Femur (tissue), 1 donor: ENCODE data around the gene CLDN6.
"Not testable (repeated sequence)": the region's sequence is repeated elsewhere in the genome, so short reads cannot be mapped to it uniquely, and the experiment has no call there.

Experiments used
- DNase-seq: peaks from one replicate; pipeline ENCODE4 v3.0.0-alpha.2; 2017

The CLDN6 gene, protein sequence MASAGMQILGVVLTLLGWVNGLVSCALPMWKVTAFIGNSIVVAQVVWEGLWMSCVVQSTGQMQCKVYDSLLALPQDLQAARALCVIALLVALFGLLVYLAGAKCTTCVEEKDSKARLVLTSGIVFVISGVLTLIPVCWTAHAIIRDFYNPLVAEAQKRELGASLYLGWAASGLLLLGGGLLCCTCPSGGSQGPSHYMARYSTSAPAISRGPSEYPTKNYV

DNA sequence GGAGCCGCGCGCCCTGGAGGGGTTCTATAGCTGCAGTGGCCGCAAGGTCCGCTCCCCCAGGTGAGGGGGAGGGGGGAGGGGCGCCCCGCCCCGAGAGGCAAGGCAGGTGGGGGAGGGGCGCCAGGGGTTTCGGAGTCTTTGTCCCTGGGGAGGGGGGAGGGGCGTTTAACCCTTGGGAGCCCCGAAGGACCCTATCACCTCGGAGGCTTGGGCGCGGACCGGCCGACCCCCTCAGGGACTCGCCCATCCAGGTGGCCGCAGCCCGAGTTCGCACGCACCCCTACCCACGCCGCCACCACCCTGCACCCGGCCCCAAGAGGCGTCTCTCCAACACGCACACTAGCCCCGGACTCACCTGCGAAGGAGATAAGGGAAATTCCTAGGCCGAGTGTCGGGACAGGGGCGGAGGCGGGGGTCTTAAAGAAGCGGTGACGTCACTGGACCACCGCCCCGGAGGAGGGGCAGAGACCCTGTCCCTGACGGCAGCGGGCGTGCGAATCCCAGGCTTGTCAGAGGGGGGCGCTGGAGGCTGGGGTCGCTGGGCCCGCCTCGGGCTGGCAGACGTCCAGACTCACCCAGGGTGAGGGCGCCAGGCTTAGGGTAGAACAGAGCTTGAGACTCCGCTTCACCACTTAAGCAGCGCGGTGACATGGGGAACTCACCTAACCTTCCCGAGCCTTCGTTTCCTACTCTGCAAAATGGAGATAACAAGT, at the start of gene CLDN6:
TSS of gene CLDN6 (minus strand) at position 390 of the 713 bp plus-strand sequence. CDS start 2,162 bp downstream, outside the sequence.
- no peak for DNase-seq

DNA sequence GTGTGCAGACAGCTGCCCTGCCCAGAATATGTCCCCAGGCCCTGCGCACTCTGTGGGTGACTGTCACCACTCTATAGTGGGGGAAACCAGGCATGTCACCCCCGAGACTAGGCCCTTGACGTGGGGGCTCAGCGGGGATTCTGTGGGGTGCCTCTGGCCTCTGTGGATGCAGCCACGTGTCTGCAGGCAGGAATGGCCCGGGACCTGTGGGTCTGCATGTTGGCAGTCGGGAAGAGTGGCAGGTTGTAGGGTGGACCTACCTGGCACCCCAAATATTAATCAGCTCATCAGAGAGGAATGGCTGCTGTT, 48.4 kb upstream of the CLDN6 start:
- no peak for DNase-seq

DNA sequence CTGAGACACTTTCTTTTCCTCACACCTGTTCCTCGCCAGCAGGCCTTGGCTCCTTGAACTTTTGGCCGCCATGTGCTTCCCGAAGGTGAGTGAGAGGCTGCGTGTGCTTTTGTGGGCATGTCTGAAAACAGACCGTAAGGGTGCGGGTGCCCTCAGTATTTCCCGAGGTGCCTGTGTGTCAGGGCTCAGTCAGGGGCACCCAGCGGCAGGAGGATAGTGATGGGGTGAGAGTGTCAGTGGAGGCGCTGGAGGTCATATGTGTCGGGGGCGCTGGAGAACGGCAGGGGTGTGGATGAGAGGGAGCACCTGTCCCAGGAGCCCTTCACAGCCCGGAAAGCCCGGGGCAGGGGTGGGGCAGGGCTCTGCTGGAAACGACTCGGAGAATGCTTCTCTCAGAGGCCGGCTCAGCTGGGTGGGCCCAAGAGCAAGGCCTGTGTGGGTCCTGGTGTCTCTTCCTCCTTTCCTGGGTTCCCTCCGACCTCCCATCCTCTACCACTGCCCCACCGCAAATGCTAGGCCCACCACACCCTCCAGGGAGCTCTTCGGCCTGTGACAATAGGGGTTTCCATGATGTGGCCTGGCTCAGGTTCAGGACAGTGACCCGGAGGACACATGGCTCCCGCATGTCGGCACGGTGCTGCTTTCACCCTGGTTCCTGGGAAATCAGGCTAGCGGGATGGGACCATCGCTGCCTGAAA, 47.9 kb upstream of the CLDN6 start:
- DNase-seq, result no peak

DNA sequence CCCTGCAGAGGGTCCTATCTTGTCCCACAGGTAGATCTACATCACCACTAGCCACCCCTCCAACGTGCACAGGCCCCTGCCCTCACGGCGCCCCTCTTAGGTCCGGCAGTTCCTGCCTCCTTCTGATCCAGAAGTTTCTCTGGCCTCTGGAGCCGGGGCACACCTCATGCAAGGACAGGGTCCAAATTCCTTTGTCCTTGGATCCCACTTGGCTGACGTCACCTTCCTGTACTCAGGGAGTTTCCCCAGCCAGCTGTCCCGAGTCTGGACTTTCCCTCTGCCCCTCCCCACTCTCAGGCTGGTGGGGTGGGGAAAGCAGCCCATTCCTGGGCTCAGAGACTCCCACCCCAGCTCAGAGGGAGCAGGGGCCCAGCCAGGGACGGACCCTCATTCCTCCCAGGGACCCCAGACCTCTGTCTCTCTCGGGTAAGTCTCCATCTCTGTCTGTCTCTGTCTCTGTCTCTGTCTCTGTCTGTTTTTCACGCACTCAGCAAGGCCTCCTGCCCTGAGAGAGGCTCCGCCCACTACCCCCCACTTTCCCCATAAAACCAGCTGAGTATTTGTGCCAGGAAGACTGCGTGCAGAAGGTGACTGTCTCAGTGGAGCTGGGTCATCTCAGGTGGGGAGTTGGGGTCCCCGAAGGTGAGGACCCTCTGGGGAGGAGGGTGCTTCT, 47.2 kb upstream of the CLDN6 start, which contains the start of gene IL32:
TSS of gene IL32 (plus strand) at position 572 of the 673 bp plus-strand sequence. CDS start 172 bp downstream, outside the sequence.
- DNase-seq, result peak; percentile 87

DNA sequence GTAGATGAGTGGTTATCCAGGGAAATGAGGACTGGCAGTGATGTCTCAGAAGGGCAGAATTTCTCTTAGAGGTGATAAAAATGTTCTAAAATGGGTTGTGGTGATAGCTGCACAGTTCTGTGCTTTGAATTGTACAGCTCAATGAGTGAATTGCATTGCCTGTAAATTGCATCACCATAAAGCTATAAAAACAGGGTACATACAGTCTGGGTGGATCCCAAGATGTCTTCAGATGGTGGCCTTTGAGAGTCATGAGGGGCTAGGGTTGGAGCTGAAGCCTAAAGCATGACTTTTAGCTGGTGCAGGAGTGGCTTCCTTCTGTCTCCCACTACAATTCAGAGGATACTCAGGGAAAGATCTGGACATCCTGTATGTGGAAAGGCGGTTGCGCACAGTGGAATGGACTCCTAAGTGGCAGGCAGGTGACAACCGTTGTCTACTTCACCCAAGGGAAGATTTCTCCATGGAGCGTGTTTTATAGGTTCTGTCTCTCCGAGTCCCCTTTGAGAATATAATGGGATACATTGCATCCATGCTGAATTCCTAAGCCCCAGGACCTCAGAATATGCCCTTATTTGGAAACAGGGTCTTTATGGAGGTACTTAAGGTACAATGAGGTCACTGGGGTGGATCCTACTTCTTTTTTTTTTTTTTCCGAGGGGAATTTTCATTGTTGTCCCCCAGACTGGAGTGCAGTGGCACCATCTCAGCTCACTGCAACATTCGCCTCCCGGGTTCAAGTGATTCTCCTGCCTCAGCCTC, 45.8 kb upstream of the CLDN6 start:
- DNase-seq, result no peak

DNA sequence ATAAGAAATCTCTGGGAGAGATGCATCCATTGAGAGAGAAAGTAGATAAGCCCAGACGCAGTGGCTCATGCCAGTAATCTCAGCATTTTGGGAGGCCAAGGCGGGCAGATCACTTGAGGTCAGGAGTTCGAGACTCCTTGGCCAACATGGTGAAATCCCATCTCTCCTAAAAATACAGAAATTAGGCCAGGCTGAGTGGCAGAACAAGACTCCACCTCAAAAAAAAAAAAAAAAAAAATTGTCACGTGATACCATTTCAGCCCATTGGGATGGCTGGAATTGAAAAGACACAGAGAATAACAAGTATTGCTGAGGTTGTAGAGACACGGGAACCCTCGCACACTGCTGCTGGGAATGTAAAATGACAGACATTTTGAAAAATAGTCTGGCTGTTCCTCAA, 44.6 kb upstream of the CLDN6 start:
- DNase-seq, result no peak

DNA sequence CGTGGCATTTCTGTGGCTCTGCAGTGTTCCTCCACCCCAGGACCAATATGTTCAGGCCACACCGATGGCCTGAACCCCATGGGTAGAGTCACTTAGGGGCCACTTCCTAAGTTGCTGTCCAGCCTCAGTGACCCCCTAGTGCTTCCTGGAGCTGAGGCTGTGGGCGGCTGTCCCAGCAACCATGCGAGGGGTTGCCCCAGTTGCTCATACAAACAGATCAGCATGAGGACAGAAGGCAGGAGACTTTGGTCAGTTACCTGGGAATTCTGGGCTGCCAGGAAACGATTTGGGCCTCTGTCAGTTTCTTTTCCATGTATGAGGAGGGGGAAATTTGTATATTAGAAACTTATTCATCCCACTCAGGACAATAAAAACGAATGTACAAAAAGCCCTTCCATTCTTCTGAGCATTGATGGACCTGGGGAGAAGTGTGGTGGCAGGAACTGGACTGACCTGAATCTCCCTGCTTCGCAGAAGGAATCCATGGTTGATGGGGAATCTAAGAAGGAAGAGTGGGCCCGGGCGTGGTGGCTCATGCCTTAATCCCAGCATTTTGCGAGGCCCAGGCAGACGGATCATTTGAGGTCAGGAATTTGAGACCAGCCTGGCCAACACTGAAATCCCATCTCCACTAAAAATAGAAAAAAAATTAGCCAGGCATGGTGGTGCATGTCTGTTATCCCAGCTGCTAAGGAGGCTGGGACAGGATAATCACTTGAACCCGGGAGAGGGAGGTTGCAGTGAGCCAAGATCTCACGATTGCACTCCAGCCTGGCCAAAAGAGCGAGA, 42.5 kb upstream of the CLDN6 start:
- DNase-seq, result no peak

DNA sequence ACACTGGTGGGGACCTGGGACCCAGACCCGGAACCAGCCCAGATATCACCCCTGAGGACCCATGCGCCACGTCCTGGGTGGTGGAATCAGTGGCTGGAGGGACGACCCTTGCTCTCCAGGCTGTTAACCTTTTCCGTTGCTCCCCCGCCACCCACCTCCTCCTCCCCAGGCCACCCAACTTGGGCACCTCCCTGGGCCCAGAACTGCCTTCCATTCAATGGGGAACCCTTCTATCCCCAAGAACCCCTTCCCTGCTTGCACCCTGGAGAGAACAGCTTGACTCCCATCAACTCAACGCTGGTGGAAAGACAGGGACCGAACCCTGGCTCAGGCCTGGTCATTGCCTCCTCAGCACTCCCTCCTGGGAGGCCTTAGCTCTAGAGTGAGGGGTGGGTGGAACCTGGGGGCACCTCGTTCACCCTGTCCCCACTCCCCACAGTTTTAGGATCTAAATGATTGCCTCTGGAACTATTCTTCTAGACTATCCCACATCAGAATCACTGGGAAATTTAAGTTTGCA, 41.8 kb upstream of the CLDN6 start:
- no peak for DNase-seq

DNA sequence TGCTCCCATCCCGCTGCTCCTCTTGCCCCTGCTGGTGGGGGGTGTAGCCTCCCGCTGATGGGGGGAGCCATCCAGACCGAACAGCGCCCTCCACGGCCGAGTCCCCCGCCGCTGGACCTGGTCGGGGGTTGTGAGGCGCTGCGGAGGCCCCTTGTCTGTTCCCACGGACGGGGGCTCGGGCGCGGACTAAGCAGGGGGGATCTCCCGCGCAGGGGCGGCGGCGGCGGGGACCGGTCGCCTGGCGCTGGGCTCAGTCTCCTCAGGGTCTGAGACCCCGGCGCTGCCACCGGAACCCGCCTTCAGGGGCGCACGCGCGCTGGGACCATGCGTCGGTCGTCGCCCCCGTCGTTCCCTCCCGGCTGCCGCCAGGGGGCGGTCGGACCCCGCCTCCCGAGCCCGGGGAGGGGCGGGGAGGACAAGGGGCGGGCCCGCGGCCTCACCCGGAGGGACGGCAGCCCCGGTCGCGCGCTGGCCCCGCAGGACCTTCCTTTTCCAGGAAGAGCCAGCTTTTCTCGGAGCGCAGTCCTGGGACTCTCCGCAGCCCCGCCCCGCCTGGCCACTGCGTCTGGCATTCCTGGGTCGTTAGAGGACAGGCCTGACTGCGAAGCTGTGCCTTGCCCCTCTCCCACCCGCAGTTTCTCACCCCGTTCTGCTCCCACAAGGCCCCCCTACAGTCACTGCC, 41.2 kb upstream of the CLDN6 start:
- DNase-seq, result peak; percentile 92

DNA sequence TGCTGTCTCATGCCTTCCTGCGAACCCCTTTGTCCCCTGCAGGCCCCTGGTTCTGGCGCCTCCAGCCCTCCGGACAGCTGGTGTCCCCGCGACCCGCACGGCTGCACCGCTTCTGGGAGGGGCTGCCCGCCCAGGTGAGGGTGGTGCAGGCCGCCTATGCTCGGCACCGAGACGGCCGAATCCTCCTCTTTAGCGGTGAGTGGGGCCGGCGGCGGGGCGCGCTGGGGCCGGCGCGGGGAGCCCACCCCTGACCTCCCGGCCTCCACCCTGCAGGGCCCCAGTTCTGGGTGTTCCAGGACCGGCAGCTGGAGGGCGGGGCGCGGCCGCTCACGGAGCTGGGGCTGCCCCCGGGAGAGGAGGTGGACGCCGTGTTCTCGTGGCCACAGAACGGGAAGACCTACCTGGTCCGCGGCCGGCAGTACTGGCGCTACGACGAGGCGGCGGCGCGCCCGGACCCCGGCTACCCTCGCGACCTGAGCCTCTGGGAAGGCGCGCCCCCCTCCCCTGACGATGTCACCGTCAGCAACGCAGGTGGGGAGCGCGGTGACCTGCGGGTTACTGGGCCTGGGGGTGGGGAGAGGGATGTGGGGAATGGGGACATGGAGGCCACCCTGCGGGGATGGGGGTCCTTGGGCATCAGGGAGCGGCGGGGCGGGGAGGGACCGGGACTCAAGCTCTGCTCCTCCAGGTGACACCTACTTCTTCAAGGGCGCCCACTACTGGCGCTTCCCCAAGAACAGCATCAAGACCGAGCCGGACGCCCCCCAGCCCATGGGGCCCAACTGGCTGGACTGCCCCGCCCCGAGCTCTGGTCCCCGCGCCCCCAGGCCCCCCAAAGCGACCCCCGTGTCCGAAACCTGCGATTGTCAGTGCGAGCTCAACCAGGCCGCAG, 40.4 kb upstream of the CLDN6 start:
- DNase-seq, result no peak

DNA sequence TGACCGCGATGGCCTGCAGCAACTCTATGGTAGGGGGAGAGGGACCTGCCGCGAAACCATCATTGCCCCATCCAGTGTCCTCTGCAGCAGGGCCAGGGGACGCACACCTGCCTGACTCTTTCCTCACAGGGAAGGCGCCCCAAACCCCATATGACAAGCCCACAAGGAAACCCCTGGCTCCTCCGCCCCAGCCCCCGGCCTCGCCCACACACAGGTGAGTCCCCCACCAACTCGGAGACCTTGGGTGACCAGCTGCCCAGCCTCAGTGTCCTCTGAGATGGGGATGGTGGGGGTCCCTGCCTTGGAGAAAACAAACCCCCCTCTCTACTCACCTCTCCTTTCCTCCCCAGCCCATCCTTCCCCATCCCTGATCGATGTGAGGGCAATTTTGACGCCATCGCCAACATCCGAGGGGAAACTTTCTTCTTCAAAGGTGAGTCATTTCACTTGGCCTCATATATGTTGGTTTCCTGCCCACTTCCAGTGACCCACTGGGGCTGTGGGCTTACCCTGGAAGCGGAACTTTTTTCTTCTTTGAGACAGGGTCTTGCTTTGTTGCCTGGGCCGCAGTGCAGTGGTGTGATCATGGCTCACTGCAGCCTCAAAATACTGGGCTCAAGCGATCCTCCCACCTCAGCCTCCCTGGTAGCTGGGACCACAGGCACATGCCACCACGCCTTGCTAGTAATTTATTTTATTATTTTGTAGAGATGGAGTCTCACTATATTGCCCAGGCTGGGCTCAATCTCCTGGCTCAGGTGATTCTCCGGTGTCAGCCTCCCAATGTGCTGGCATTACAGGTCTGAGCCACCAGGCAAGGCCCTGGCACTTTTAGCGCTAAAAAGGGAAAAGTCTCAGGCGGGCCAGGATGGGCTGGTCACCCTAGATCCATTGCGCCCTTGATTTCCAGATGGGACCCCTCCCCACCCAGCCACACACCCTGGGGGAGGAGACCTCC, 39.5 kb upstream of the CLDN6 start:
- DNase-seq, result no peak

DNA sequence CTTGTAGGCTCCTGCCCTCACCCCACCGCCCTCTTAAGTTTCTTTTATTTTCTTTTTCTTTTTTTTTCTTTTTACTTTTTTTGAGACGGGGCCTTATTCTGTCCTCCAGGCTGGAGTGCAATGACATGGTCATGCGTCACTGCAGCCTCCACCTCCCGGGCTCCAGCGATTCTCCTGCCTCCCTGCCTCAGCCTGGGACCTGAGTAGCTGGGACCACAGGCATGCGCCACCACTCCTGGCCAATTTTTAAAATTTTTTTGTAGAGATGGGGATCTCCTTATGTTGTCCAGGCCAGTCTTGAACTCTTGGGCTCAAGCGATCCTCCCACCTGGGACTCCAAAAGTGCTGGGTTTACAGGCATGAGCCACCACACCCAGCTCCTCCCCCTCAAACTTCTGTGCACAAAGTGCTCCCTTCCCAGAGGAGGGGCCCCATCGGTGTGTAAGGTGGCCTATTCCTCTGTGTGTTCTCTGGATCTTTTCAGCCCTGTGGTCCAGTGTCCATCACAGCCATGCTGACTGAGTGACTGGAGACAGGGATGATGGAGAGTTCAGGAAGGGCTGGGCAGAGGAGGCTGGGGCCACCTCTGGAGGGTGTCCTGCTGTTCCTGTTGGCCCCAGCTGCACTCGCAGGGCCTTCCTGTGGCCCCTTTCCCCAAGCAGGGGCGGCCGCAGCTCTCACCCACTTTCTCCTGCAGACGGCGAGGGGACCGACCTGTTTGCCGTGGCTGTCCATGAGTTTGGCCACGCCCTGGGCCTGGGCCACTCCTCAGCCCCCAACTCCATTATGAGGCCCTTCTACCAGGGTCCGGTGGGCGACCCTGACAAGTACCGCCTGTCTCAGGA, 38.6 kb upstream of the CLDN6 start:
- no peak for DNase-seq

DNA sequence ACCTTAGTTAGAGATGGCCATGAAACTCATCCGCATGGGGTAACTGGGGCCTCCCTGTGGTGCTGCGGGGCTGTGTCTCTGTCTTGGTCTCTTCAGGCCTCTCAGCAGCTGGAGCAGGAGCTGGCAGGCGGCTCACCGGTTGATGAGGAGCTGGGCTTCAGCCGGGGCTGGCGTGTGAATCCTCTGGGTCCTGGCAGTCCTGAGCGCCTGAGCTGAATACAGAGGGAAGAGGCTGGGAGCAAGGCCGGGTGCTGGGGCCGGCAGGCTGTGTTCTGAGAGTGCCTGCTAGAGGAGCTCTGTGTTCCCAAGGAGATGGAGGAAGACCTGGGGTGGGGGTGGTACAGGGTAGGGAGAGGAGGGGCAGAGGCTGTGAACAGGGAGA, 37.7 kb upstream of the CLDN6 start:
- not testable (repeated sequence) for DNase-seq

DNA sequence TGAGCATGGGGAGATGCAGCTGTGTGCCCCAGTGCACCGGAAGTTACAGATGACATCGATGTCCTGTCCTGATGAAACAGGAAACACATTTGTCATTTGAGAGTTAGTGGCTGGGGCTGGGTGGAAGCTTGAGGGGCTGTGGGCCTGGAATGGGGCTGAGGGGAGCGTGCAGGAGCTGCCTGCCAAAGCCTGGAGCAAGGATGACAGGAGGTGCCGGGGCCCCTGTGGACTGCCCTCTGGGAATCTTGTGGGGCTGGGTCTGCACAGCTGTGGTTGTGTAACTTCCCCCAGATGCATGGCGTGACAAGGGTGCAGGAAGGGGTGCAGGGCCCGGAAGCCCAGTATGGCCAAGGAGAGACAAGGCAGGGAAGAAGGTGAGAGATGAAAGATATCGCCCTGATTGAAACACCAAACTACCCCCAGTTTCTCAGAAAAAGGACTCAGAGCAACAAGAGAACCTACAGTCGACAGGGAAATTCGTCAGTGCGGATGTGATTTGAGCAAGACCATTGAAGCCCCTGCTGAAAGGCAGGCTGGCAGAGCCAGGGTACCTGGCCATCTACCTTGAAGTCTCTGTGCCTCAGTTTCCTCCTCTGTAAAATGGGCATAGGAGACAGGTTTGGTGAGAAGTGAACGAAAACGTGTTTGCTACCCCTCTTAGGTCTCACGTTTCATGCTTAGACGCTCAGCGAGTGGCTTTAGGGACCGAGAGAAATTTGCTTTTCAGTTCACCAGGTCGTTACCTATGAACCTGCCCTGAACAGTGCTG, 37.2 kb upstream of the CLDN6 start:
- DNase-seq, result no peak

DNA sequence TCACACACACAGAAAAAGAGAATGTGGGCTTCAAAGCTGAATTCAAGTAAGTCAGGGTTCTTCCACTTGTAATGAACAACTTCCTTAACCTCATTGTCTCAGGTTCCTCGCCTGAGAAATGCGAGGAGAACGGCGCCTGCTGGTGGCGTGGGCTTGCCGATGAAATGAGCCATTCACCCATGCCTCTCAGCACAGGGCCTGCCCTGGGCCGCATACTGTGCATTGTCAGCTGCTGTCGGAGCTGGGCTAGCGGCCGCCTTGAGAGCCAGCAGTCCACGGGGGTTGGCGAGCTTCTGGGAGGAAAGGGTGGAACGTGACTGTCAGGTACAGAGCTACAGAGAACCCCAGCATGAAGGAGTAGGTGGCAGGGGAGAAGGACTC, 35.3 kb upstream of the CLDN6 start:
- not testable (repeated sequence) for DNase-seq

DNA sequence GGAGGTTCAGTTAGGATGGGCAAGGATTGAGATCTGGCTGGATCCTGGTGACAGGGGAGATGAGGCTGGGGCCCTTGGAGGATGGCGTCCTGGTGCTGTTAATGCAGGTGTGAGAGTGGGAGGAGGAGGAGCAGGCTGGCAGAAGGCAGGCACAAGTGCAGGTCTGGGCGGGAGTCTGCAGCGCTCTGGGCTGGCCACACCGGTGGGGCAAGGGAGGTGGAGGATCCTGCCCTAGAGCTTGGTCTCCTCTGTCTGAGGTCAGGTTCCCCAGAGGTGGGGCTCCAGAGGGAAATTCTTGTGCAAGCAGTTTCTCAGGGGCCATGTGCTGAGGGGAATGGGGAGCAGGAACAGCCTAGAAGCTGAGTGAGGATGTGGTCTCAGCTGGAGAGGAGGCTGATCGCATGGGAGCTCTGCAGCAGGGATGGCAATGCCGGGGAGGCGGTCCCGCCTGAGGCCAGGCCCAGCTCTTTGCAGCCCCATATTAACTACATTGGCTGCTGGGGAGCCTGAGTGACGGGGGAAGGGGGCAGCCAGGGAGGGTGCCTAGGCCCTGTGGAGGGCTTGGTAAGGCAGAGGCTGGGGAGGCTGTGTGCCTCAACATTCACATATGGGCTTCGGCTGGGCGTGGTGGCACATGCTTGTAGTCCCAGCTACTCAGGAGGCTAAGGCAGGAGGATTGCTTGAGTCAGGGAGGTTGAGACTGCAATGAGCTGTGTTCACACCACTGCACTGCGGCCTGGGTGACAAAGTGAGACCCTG, 34.8 kb upstream of the CLDN6 start:
- not testable (repeated sequence) for DNase-seq
